H9 (cell line): ENCODE data around the gene RMI1. TPM values are rescaled to one million over a fixed set of nuclear protein-coding genes. Genes with fewer than 3 reads are reported as not detected.

Source experiments
- DNase-seq: peaks from one replicate; pipeline ENCODE4 v3.0.0-alpha.2; 2017
- H2AFZ ChIP-seq: one replicate; pipeline ENCODE4 v1.6.1; 2013; ENCODE audit warnings: mild to moderate bottlenecking, low read length, control low read depth, moderate library complexity
- H2AK5ac ChIP-seq: 2 replicates; pipeline ENCODE4 v1.6.1; 2013; ENCODE audit warnings: low read length, control low read depth, mixed read lengths; ENCODE audit not compliant: insufficient read length
- H2BK120ac ChIP-seq: one replicate; pipeline ENCODE4 v1.6.1; 2013; ENCODE audit warnings: low read depth, mild to moderate bottlenecking, low read length, control low read depth, inconsistent platforms; ENCODE audit not compliant: poor library complexity, severe bottlenecking
- H2BK12ac ChIP-seq: 2 replicates; pipeline ENCODE4 v1.6.1; 2013; ENCODE audit warnings: low read length, control low read depth, mixed read lengths, low read depth; ENCODE audit not compliant: insufficient read length
- H2BK15ac ChIP-seq: 2 replicates; pipeline ENCODE4 v1.6.1; 2013; ENCODE audit warnings: low read depth, low read length, control low read depth
- H2BK20ac ChIP-seq: one replicate; pipeline ENCODE4 v1.6.1; 2013; ENCODE audit warnings: low read depth, mild to moderate bottlenecking, low read length, control low read depth, inconsistent platforms; ENCODE audit not compliant: poor library complexity, severe bottlenecking
- H2BK5ac ChIP-seq: 2 replicates; pipeline ENCODE4 v1.6.1; 2013; ENCODE audit warnings: low read length, control low read depth, mixed read lengths; ENCODE audit not compliant: insufficient read length
- H3K14ac ChIP-seq: 2 replicates; pipeline ENCODE4 v1.6.1; 2013; ENCODE audit warnings: low read length, control low read depth; ENCODE audit not compliant: insufficient read depth
- H3K18ac ChIP-seq: 2 replicates; pipeline ENCODE4 v1.6.1; 2013; ENCODE audit warnings: low read depth, mild to moderate bottlenecking, mixed read lengths, low read length, control low read depth; ENCODE audit not compliant: insufficient read length
- H3K23ac ChIP-seq: 2 replicates; pipeline ENCODE4 v1.6.1; 2013; ENCODE audit warnings: low read length, control low read depth, mixed read lengths, low read depth; ENCODE audit not compliant: insufficient read length
- H3K23me2 ChIP-seq: 2 replicates; pipeline ENCODE4 v1.6.1; 2013; ENCODE audit warnings: low read depth, mild to moderate bottlenecking, mixed read lengths, low read length, control low read depth; ENCODE audit not compliant: insufficient read length, poor library complexity, severe bottlenecking
- H3K27ac ChIP-seq: 2 replicates; pipeline ENCODE4 v1.5.1; 2013; ENCODE audit warnings: low read length, control low read depth, mixed read lengths, low read depth; ENCODE audit not compliant: insufficient read length
- H3K27me3 ChIP-seq: 2 replicates; pipeline ENCODE4 v1.6.1; 2013; ENCODE audit warnings: low read length, control low read depth, inconsistent platforms; ENCODE audit not compliant: insufficient read depth
- H3K4ac ChIP-seq: 2 replicates; pipeline ENCODE4 v1.6.1; 2013; ENCODE audit warnings: low read depth, mild to moderate bottlenecking, control low read depth, inconsistent platforms, low read length, moderate library complexity
- H3K4me1 ChIP-seq: 2 replicates; pipeline ENCODE4 v1.6.1; 2013; ENCODE audit warnings: low read length, control low read depth, inconsistent platforms; ENCODE audit not compliant: insufficient read depth
- H3K4me2 ChIP-seq: 2 replicates; pipeline ENCODE4 v1.6.1; 2013; ENCODE audit warnings: low read length, control low read depth, mixed read lengths; ENCODE audit not compliant: insufficient read length, insufficient read depth
- H3K56ac ChIP-seq: 2 replicates; pipeline ENCODE4 v1.6.1; 2013; ENCODE audit warnings: low read depth, mild to moderate bottlenecking, mixed read lengths, low read length, control low read depth; ENCODE audit not compliant: insufficient read length
- H3K79me1 ChIP-seq: 2 replicates; pipeline ENCODE4 v1.6.1; 2013; ENCODE audit warnings: low read depth, mild to moderate bottlenecking, moderate library complexity, low read length, control low read depth, inconsistent platforms; ENCODE audit not compliant: insufficient read depth, poor library complexity, severe bottlenecking
- H3K79me2 ChIP-seq: 2 replicates; pipeline ENCODE4 v1.6.1; 2013; ENCODE audit warnings: low read length, control low read depth, inconsistent platforms; ENCODE audit not compliant: insufficient read depth
- H3K9ac ChIP-seq: 2 replicates; pipeline ENCODE4 v1.6.1; 2013; ENCODE audit warnings: low read length, control low read depth, mixed read lengths; ENCODE audit not compliant: insufficient read length; ENCODE audit errors: extremely low read depth
- H3K9me3 ChIP-seq: one replicate; pipeline ENCODE4 v1.6.1; 2013; ENCODE audit warnings: low read depth, low read length, inconsistent platforms; ENCODE audit not compliant: control insufficient read depth
- H3T11ph ChIP-seq: one replicate; pipeline ENCODE4 v1.6.1; 2013; ENCODE audit warnings: mild to moderate bottlenecking, low read length, control low read depth, inconsistent platforms
- H4K20me1 ChIP-seq: one replicate; pipeline ENCODE4 v1.6.1; 2013; ENCODE audit not compliant: control insufficient read depth, insufficient read length, insufficient read depth
- H4K5ac ChIP-seq: 2 replicates; pipeline ENCODE4 v1.6.1; 2013; ENCODE audit warnings: low read depth, mild to moderate bottlenecking, mixed read lengths, low read length, control low read depth; ENCODE audit not compliant: insufficient read length
- H4K8ac ChIP-seq: replicated peaks from 2 replicates; pipeline ENCODE4 v1.6.1; 2013; ENCODE audit warnings: low read length, control low read depth, mixed read lengths, low read depth; ENCODE audit not compliant: insufficient read length
- H4K91ac ChIP-seq: 2 replicates; pipeline ENCODE4 v1.6.1; 2013; ENCODE audit warnings: low read depth, mild to moderate bottlenecking, moderate library complexity, mixed read lengths, low read length, control low read depth; ENCODE audit not compliant: insufficient read length
- H3K27ac Mint-ChIP-seq, 3 experiments: 2 replicates in 2 of 3; 3 replicates in 1 of 3; pipeline ENCODE4 v1.8.0; 2020 to 2021; ENCODE audit warnings: mixed read lengths in 3 of 3, mild to moderate bottlenecking in 1 of 3, moderate library complexity in 1 of 3
- H3K27me3 Mint-ChIP-seq: 2 replicates; pipeline ENCODE4 v1.8.0; 2021; ENCODE audit warnings: low read depth, mild to moderate bottlenecking, moderate library complexity, mixed read lengths
- H3K36me3 Mint-ChIP-seq, 3 experiments: 2 replicates in 2 of 3; 3 replicates in 1 of 3; pipeline ENCODE4 v1.8.0; 2020 to 2021; ENCODE audit warnings: low read depth in 3 of 3, mixed read lengths in 3 of 3; ENCODE audit not compliant: insufficient read depth in 1 of 3
- H3K4me1 Mint-ChIP-seq, 2 experiments: 2 replicates each; pipeline ENCODE4 v1.8.0; 2020; ENCODE audit warnings: mixed read lengths in 2 of 2
- H3K4me3 Mint-ChIP-seq, 2 experiments: 2 replicates in 1 of 2; 3 replicates in 1 of 2; pipeline ENCODE4 v1.8.0; 2020 to 2021; ENCODE audit warnings: mild to moderate bottlenecking in 2 of 2, mixed read lengths in 2 of 2, moderate library complexity in 1 of 2
- H3K9me3 Mint-ChIP-seq, 2 experiments: 2 replicates in 1 of 2; 3 replicates in 1 of 2; pipeline ENCODE4 v1.8.0; 2020; ENCODE audit warnings: mild to moderate bottlenecking in 2 of 2, mixed read lengths in 2 of 2, moderate library complexity in 1 of 2
- WGBS: extraction: QIAGEN DNeasy Blood & Tissue Kit; methylation state at CpG from one replicate; pipeline ENCODE4 v1.1.7; 2013; ENCODE audit warnings: missing lambda C conversion rate, low lambda C conversion rate, mixed read lengths; ENCODE audit not compliant: insufficient read length; ENCODE audit errors: extremely low coverage; 5-methylcytosine and 5-hydroxymethylcytosine counted together
- total RNA-seq: library from RNA; stranded (reverse); gene quantifications from 2 replicates; pipeline ENCODE4 v1.2.1, GENCODE V29; 2021
- TF ChIP-seq, protein P1 (sequence below): fragments of 200-600 bp; sonication (generic); conservative IDR thresholded peaks from 3 replicates; pipeline ENCODE4 v1.8.0; 2021; ENCODE audit warnings: antibody characterized with exemption, mild to moderate bottlenecking

RMI1 gene
- total RNA-seq, 1 experiment from 2014 or later, result 22.4 TPM

DNA sequence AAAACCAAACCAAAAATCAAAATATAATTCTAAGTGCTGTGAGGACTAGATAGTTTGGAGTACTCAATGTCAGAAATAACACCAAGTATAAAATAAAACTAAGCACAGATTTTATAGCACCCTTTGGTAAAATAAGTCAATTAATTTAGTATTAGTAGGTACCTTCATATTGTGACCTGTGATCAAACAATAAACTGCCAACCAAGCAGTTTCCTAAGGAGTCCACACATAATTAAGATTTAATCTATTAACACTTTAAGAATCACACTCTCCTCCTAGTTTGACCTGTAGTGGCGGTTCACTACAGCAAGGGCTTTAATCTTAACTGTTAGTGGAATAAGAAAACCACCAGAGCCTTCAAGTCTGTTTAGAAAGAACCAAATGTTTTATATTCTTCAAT is 3.4 kb upstream of the RMI1 start:
- peaks cover 4% of the 10 kb centered on the region for H4K20me1 ChIP-seq

More for the DNA sequence above, 3.4 kb upstream of the RMI1 start:
- H3K9me3 Mint-ChIP-seq, result peaks cover 0 to 3% of the 10 kb centered on the region in 2 experiments; a peak in 1 of 5 replicates
- Histone ChIP-seq H3K14ac (no peak overlapping the region), H4K8ac (no peak overlapping the region), H2AFZ (no peak overlapping the region), H3K23ac (no peak overlapping the region), H3K9me3 (no peaks in the 10 kb centered on the region), H2BK5ac (no peak overlapping the region), H3K79me1 (peaks cover 11% of the 10 kb centered on the region), H2BK15ac (no peak overlapping the region), H3T11ph (no peak overlapping the region), H3K4me2 (no peak overlapping the region), H3K79me2 (peaks cover 38% of the 10 kb centered on the region), H4K5ac (no peak overlapping the region), H2AK5ac (no peak overlapping the region), H2BK120ac (no peak overlapping the region), H3K4me1 (no peaks in the 10 kb centered on the region), H4K91ac (no peak overlapping the region), H3K56ac (no peak overlapping the region), H3K23me2 (peaks cover 8% of the 10 kb centered on the region), H3K18ac (no peak overlapping the region), H2BK12ac (no peak overlapping the region), H3K27me3 (no peaks in the 10 kb centered on the region), H3K27ac (no peak overlapping the region), H2BK20ac (no peak overlapping the region), H3K4ac (no peak overlapping the region), H3K9ac (no peak overlapping the region)
- H3K4me1 Mint-ChIP-seq, result peaks cover 28 to 35% of the 10 kb centered on the region in 2 experiments
- H3K4me3 Mint-ChIP-seq, result peak overlapping the region; percentile 97
- peak overlapping the region in 1 of 3 experiments; percentile 72; a peak in 3 of 7 replicates for H3K27ac Mint-ChIP-seq
- no CpG with 5 or more reads among the region's 1 CpG for WGBS
- H3K27me3 Mint-ChIP-seq, result peaks cover 4% of the 10 kb centered on the region; the same call in 1 of the 2 replicates
- DNase-seq, result no peak
- peaks cover 61 to 76% (median 72%) of the 10 kb centered on the region in 3 experiments for H3K36me3 Mint-ChIP-seq
- TF ChIP-seq, protein P1, sequence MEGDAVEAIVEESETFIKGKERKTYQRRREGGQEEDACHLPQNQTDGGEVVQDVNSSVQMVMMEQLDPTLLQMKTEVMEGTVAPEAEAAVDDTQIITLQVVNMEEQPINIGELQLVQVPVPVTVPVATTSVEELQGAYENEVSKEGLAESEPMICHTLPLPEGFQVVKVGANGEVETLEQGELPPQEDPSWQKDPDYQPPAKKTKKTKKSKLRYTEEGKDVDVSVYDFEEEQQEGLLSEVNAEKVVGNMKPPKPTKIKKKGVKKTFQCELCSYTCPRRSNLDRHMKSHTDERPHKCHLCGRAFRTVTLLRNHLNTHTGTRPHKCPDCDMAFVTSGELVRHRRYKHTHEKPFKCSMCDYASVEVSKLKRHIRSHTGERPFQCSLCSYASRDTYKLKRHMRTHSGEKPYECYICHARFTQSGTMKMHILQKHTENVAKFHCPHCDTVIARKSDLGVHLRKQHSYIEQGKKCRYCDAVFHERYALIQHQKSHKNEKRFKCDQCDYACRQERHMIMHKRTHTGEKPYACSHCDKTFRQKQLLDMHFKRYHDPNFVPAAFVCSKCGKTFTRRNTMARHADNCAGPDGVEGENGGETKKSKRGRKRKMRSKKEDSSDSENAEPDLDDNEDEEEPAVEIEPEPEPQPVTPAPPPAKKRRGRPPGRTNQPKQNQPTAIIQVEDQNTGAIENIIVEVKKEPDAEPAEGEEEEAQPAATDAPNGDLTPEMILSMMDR, result no peak
